Jurkat, Clone E6-1 (cell line): ENCODE data around the gene TMEM18.

Experiments
- DNase-seq: peaks from one replicate; pipeline ENCODE4 v3.0.0-alpha.2; 2011; ENCODE audit warnings: low read depth, low spot score
- H3K4me3 ChIP-seq: 2 replicates; pipeline ENCODE4 v1.5.1; 2011; ENCODE audit warnings: mild to moderate bottlenecking, low read length, control low read depth, moderate library complexity

TMEM18 gene

DNA sequence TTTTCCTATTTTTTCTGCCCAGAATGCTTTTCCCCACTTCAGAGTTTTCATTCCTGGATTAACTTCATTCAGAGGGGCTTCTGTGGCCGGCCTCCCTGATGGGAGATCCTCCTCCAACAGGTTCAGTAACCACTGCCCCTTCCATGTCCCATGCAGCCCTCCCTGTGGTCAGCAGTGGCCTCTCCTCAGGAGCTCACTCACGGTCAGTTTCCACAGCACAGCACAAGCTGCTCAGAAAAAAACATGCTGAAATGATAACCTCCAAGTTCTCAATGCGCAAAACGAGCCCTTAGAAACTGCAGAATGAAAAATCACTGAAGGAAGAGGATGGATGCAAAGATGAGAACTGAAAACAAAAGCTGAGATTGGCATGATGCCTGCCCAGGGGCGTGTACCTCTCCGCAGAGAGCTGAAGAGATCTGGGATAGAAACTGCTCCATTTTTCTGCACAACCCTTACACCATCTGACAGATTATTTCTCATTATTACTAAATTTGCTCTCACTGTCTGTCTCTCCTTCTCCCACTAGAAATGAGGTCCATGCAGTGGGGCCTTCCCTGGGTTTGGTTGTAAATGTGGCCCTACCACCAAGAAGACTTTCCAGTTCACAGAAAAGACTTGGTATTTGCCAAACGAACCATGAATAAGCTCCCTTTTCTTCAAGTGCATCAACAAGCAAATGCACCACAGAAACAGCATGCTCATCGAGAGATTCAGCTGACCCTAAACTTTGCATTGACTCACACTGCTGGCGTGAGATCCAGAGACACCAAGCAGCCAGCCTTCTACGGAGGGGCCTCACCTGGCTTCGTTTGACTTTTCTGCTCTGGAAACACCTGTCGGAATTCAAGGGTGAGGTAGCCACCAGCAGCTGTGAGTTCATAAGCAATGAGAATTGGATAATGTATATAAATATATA lies 51.5 kb downstream of the TMEM18 start:
- no peak for DNase-seq
- no peak overlapping the region for H3K4me3 ChIP-seq

DNA sequence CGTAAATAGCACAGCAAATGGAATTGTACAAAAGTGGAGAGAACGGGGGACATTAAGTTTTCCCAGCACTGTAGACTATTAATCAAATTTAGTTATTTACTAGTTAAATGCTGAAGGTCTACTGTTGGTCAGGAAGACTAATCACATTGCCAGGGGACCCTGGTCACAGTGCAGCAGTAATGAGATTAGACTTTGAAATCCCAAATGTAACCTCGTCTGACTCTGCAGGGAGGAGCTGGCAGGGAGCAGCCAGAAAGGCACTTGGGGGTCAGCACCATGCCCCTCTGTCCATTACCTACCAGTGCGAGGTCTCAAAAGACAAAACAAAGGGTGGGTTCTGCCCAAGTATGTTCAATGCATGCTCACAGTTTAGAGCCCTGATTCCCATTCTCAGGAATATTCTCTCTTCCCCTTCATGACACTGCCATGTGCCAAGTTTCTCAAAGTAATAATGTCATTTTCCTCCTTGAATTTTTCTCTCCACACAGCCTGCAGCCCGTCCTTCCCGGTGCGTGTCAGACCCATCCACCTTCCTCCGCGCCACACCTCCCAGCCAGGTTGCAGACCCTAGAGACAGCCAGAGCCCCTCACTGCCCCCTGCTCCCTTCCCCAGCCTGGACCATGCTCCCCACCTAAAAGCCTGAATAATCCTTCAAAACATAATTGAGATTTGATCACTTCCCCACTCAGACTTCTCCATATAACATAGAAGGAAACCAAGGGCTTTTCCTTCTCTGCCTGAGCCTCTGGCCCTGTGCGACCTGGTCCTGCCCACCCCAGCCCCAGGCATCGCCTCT lies 52.5 kb downstream of the TMEM18 start:
- no peak overlapping the region for H3K4me3 ChIP-seq
- no peak for DNase-seq

DNA sequence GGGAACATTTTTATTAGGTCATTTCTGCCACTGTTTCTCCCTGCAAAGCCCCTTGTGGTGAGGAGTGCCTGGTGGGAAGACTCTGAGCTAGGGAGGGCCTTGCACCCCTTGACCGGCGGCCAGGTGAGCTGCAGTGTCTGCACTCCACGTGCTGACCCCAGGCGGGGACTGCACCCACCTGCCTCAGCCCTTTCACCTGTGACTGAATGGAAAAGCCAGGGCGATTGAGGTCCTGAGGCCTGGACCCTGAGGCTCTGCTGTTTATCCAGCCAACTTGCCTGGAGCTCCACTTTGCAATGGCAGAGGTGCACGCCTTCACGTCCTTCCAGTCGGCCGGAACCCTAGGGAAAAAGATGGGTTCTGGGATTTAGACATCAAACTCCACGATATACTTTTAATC lies 53.1 kb downstream of the TMEM18 start:
- DNase-seq, result no peak
- H3K4me3 ChIP-seq, result no peak overlapping the region

GRCh38 chr2:623130-623922 lies 53.9 kb downstream of the TMEM18 start:
- H3K4me3 ChIP-seq, result no peak overlapping the region
- no peak for DNase-seq

DNA sequence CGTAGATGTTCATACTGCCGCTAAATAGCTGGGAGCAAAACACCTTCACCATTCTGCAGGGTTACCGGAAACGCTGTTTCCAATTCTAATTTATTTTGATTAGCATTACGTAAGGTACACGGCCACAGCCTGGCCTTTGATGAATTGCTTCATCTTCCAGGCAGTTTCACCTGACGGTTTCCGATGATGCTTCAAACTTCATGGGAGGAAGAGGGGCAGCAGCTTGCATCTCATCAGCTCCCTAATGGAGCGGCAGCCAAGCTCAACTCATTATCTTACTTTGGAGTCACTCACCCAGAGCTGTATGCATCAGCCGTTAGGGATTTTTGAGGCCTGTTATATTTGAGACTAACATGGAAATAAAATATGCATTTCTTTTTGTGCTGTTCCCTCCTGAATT lies 54.8 kb downstream of the TMEM18 start:
- no peak for DNase-seq
- no peak overlapping the region for H3K4me3 ChIP-seq

- no peak for DNase-seq
- H3K4me3 ChIP-seq, result no peak overlapping the region
Observed at GRCh38 chr2:621303-622099, 55.7 kb downstream of the TMEM18 start.

GRCh38 chr2:620471-621302 lies 56.5 kb downstream of the TMEM18 start:
- no peak for DNase-seq

DNA sequence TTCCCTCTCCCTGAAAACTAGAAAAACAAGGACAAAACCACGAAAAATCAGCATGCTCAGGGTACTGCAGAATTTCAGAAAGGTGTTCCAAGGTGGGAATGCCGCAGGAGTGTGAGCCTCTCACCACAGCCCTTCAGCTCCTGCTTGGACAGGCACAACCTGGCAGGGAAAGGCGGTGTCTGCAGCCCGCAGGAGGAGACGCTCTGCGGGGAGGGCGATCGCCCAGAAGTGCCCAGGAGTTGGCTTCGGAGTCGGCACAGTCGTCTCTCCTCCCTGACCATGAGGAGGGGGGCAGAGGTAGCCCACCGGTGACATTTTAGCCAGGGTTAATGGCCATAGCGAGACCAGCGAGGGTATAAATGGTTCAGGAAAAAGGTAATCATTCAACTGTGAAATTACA lies 57.2 kb downstream of the TMEM18 start:
- DNase-seq, result no peak
- H3K4me3 ChIP-seq, result no peak overlapping the region

More at GRCh38 chr2:620471-621302, 56.5 kb downstream of the TMEM18 start:
- H3K4me3 ChIP-seq, result no peak overlapping the region

DNA sequence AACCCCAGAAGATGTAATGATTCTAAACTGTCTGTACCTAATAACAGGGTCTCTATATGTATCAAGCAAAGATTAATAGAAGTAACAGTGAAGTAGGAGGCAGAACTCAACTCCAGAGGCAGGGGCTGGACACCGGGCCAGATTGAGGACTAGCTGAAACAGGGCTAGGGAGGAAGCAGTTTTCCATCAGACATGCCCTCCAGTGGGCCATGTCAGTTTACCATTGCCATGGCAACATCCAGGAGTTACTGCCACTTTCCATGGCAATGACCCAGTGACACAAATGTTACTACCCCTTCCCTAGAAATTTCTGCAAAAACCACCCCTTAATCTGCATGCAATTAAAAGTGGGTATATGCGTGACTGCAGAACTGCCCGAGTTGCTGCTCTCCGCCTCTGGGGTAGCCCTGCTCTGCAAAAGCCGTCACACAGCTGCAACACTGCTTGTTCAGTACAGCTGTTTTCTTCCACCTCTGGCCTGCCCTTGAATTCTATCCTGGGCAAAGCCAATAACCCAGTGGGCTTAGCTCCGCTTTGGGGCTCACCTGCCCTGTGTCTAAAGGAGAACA lies 58.7 kb downstream of the TMEM18 start:
- no peak for DNase-seq
- no peak overlapping the region for H3K4me3 ChIP-seq

DNA sequence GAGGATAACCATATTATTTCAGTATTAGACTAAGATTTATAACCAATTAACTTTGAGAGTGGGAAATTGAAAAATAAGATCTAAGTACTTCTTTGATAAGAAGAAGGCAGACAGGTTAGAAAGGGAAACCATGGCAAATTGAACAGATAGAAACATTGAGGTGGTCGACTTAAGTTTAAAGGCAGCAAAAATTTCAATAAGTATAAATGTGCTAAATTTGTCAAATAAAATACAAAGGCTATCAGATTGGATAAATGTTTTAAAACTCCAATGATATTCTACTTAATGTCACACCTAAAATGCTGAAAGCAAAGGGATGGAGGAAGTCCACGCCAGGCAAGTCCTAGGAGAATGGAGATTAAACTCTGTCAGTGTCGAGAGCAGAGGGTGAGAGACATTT lies 59.2 kb downstream of the TMEM18 start:
- H3K4me3 ChIP-seq, result no peak overlapping the region
- DNase-seq, result no peak
